PC-3 (cell line): ENCODE measurements around the gene GPN1. TPM values are rescaled to one million over a fixed set of nuclear protein-coding genes. Genes with fewer than 3 reads are reported as not detected.

Experiments
- ATAC-seq: fragments of 200-7000 bp; cut with Tn5 transposase; 2 replicates; pipeline ENCODE4 v1.9.1; 2020; ENCODE audit warnings: mild to moderate bottlenecking, moderate library complexity
- BruUV-seq: library from RNA; stranded (reverse); fragments of 400-500 nt; replicated peaks from 2 replicates; lab custom pipeline; 2021; lab: Mats Ljungman, UMichigan
- CTCF ChIA-PET: fragments of 300-600 bp; sonication (Branson Sonifier 250); formaldehyde crosslinking; loops from one replicate; lab custom pipeline; 2022; ENCODE audit warnings: antibody characterized with exemption; lab: Charles Lee
- POLR2A ChIA-PET: fragments of 300-600 bp; sonication (Branson Sonifier 250); formaldehyde crosslinking; loops from one replicate; lab custom pipeline; 2022; ENCODE audit warnings: antibody characterized with exemption; ENCODE audit not compliant: unreplicated experiment; lab: Charles Lee
- DNase-seq: peaks from one replicate; pipeline ENCODE4 v3.0.0-alpha.2; 2015
- H2AFZ ChIP-seq: fragments of 300-600 bp; sonication (generic); 2 replicates; pipeline ENCODE4 v1.6.0; 2016; ENCODE audit warnings: antibody characterized with exemption, low read length
- H3F3A ChIP-seq: fragments of 300-600 bp; sonication (generic); one replicate; pipeline ENCODE4 v1.6.0; 2017; ENCODE audit warnings: antibody characterized with exemption, low read length, control low read depth, mild to moderate bottlenecking; ENCODE audit not compliant: unreplicated experiment
- H3K27ac ChIP-seq: fragments of 300-600 bp; sonication (generic); 2 replicates; pipeline ENCODE4 v1.5.1; 2016; ENCODE audit warnings: mild to moderate bottlenecking, low read length
- H3K27me3 ChIP-seq: fragments of 300-600 bp; sonication (generic); 2 replicates; pipeline ENCODE4 v1.6.1; 2016; ENCODE audit warnings: low read length, mixed read lengths
- H3K36me3 ChIP-seq: fragments of 300-600 bp; sonication (generic); 2 replicates; pipeline ENCODE4 v1.6.1; 2016; ENCODE audit warnings: low read depth, mixed run types, low read length, mixed read lengths
- H3K4me1 ChIP-seq: fragments of 300-600 bp; sonication (generic); 2 replicates; pipeline ENCODE4 v1.5.1; 2016; ENCODE audit warnings: low read length; ENCODE audit not compliant: insufficient read depth
- H3K4me2 ChIP-seq: fragments of 300-600 bp; sonication (generic); 2 replicates; pipeline ENCODE4 v1.6.0; 2016; ENCODE audit warnings: low read length
- H3K4me3 ChIP-seq: fragments of 300-600 bp; sonication (generic); 2 replicates; pipeline ENCODE4 v1.5.1; 2016; ENCODE audit warnings: mild to moderate bottlenecking, low read length, mixed read lengths
- H3K79me2 ChIP-seq: fragments of 300-600 bp; sonication (generic); 2 replicates; pipeline ENCODE4 v1.6.1; 2017; ENCODE audit warnings: low read length, mixed read lengths
- H3K9ac ChIP-seq: fragments of 300-600 bp; sonication (generic); 2 replicates; pipeline ENCODE4 v1.6.0; 2016; ENCODE audit warnings: mild to moderate bottlenecking, low read length
- H3K9me2 ChIP-seq: fragments of 300-600 bp; sonication (generic); replicated peaks from 2 replicates; pipeline ENCODE4 v1.6.1; 2016; ENCODE audit warnings: mixed run types, low read length, mixed read lengths
- H3K9me3 ChIP-seq: fragments of 300-600 bp; sonication (generic); 2 replicates; pipeline ENCODE4 v1.6.1; 2016; ENCODE audit warnings: low read length, mixed read lengths
- H4K20me1 ChIP-seq: fragments of 300-600 bp; sonication (generic); 2 replicates; pipeline ENCODE4 v1.6.1; 2016; ENCODE audit warnings: low read length, mixed read lengths
- EZH2 ChIP-seq: fragments of 300-600 bp; sonication (generic); IDR thresholded peaks from one replicate; pipeline ENCODE4 v1.6.1; 2017; ENCODE audit warnings: antibody characterized with exemption, mild to moderate bottlenecking, low read length; ENCODE audit not compliant: unreplicated experiment
- EZH2phosphoT487 ChIP-seq: fragments of 300-600 bp; sonication (generic); IDR thresholded peaks from 2 replicates; pipeline ENCODE4 v1.6.1; 2018; ENCODE audit warnings: mild to moderate bottlenecking, antibody characterized with exemption, low read length, borderline replicate concordance
- intact Hi-C: fragments of 100-400 bp; cut with micrococcal nuclease; formaldehyde crosslinking; loops from 2 replicates; pipeline ENCODE4 v1.9.0; 2023
- total RNA-seq: library from RNA; depleted of rRNA; stranded (reverse); fragments of >200 nt; gene quantifications from 2 replicates; pipeline ENCODE4 v1.2.3, GENCODE V29; 2014
- TF ChIP-seq, protein P1 (sequence below): fragments of 300-600 bp; sonication (generic); conservative IDR thresholded peaks from 2 replicates; pipeline ENCODE4 v1.5.1; 2017; ENCODE audit warnings: antibody characterized with exemption, low read depth, mild to moderate bottlenecking, low read length

The GPN1 gene
- total RNA-seq, 1 experiment from 2014 or later: 46.8 TPM

DNA sequence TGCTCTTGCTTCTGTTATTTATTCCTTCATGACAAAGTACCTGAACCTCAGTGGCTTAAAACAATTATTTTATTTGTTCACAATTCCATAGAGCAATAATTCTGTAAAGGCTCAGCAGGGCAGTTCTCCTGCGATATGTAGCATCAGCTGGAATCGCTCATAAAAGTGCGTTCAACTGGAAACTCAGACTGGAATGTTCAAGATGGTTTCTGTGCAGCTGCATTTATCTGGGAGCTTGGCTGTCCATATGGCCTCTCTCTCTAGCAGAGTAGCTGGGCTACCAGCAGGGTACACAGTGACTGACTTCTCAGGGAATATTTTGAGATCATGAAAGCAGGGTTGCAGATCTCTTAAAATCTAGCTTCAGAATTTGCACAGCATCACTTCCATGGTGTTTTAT lies 13.5 kb upstream of the GPN1 start:
- intact Hi-C loops: no loop called here
- no peaks in the 10 kb centered on the region for H3K4me1 ChIP-seq
- ChIA-PET CTCF (no interaction called here), POLR2A (no interaction called here)
- no peak overlapping the region for H3K27ac ChIP-seq
- no peaks in the 10 kb centered on the region for H3K9me2 ChIP-seq
- H3K4me2 ChIP-seq: no peak overlapping the region
- no peak overlapping the region for H3K4me3 ChIP-seq
- BruUV-seq: no TSS peak
- no peaks in the 10 kb centered on the region for H3K79me2 ChIP-seq
- H3K9me3 ChIP-seq: no peaks in the 10 kb centered on the region
- no peaks in the 10 kb centered on the region for H4K20me1 ChIP-seq
- H3F3A ChIP-seq: no peaks in the 10 kb centered on the region
- H3K36me3 ChIP-seq: no peaks in the 10 kb centered on the region
- 0 out of 2 replicates have a peak overlapping the region, but pooled peaks have one; percentile 14 for H2AFZ ChIP-seq
- DNase-seq: no peak
- TF ChIP-seq, protein P1, sequence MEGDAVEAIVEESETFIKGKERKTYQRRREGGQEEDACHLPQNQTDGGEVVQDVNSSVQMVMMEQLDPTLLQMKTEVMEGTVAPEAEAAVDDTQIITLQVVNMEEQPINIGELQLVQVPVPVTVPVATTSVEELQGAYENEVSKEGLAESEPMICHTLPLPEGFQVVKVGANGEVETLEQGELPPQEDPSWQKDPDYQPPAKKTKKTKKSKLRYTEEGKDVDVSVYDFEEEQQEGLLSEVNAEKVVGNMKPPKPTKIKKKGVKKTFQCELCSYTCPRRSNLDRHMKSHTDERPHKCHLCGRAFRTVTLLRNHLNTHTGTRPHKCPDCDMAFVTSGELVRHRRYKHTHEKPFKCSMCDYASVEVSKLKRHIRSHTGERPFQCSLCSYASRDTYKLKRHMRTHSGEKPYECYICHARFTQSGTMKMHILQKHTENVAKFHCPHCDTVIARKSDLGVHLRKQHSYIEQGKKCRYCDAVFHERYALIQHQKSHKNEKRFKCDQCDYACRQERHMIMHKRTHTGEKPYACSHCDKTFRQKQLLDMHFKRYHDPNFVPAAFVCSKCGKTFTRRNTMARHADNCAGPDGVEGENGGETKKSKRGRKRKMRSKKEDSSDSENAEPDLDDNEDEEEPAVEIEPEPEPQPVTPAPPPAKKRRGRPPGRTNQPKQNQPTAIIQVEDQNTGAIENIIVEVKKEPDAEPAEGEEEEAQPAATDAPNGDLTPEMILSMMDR: no peak
- TF ChIP-seq EZH2 (no peak), EZH2phosphoT487 (no peak)
- no peak overlapping the region for H3K9ac ChIP-seq
- H3K27me3 ChIP-seq: no peaks in the 10 kb centered on the region
- ATAC-seq: no peak; the same call in 1 of the 2 replicates

DNA sequence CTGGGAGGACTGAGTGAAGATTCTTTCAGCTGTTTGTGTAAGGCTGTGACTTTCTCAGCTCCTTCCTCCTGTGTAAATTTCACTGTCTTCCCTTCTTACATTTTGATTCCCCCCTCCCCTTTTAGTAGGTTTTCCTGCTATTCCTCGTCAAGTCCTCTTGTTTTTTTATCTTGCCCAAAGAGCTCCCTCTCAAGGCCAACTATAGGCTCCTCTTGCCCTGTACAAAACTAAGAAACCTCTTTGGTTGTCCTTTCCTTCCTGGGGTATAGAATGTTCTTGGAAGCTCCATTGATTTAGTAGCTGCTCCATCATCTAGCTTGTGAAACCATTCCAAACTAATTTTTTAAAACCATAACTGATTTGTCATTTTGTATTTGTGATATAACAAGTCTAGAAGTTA lies 7.3 kb upstream of the GPN1 start:
- H3K79me2 ChIP-seq: no peaks in the 10 kb centered on the region
- no peaks in the 10 kb centered on the region for H3K27me3 ChIP-seq
- H3K4me3 ChIP-seq: no peak overlapping the region
- H3K9ac ChIP-seq: no peak overlapping the region
- H4K20me1 ChIP-seq: no peaks in the 10 kb centered on the region
- H3K4me2 ChIP-seq: no peak overlapping the region
- no peak overlapping the region for H2AFZ ChIP-seq
- no peaks in the 10 kb centered on the region for H3K9me3 ChIP-seq
- H3F3A ChIP-seq: no peaks in the 10 kb centered on the region
- DNase-seq (no peak), ATAC-seq (no peak)
- TF ChIP-seq, protein P1: peak; percentile 39; the same call in 1 of the 2 replicates
- TF ChIP-seq EZH2phosphoT487 (no peak), EZH2 (no peak)
- no TSS peak for BruUV-seq
- no peak overlapping the region for H3K27ac ChIP-seq
- intact Hi-C loops: no loop called here
- ChIA-PET POLR2A (no interaction called here), CTCF (interaction anchor here (0.7 kb wide), 1 partner anchor 14 kb away, joined by 3 read pairs; no protein-coding TSS in a partner anchor)
- peaks cover 3% of the 10 kb centered on the region; the same call in 1 of the 2 replicates for H3K9me2 ChIP-seq
- peaks cover 17% of the 10 kb centered on the region for H3K4me1 ChIP-seq
- H3K36me3 ChIP-seq: no peaks in the 10 kb centered on the region

DNA sequence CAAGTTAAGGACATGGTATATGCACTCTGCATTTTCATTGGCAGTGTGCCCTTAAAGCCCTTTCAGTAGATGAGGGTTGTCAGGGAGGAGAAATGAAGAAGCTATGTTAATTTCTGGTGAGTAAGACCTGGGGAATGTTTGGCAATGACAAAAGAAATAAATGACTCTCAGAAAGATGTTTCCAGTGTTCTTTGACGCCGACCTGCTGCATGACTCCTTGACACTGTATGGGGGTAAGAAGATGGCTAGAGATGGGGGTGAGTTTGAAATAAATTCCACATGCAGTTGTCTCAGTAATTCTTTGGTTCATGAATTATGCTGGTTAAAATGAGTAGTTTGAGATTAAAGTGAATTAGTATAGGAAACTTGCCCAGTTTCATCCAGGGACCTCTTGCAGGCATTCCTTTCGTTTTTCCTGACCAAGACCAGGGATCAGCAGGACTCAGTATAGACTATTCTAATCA lies 5.9 kb upstream of the GPN1 start:
- H3K36me3 ChIP-seq: no peaks in the 10 kb centered on the region

More for the DNA sequence above, 5.9 kb upstream of the GPN1 start:
- intact Hi-C loops: no loop called here
- Histone ChIP-seq H3K4me1 (peaks cover 31% of the 10 kb centered on the region), H3K79me2 (no peaks in the 10 kb centered on the region), H4K20me1 (no peaks in the 10 kb centered on the region), H3K9me2 (peaks cover 3% of the 10 kb centered on the region; the same call in 1 of the 2 replicates), H3F3A (no peaks in the 10 kb centered on the region), H3K27me3 (no peaks in the 10 kb centered on the region), H2AFZ (no peak overlapping the region), H3K27ac (no peak overlapping the region), H3K4me2 (peak overlapping the region; percentile 15; the same call in 1 of the 2 replicates), H3K9me3 (no peaks in the 10 kb centered on the region), H3K4me3 (no peak overlapping the region), H3K9ac (no peak overlapping the region)
- ATAC-seq: peak; percentile 56
- no peak for TF ChIP-seq EZH2phosphoT487
- no peak for TF ChIP-seq EZH2
- TF ChIP-seq, protein P1: no peak
- peak; percentile 79 for DNase-seq
- ChIA-PET POLR2A (interaction anchor here (0.7 kb wide), 1 partner anchor 195 kb away, joined by 3 read pairs; no protein-coding TSS in a partner anchor), CTCF (no interaction called here)
- no TSS peak for BruUV-seq
